ENCODE measurements around the gene CADPS. TPM values are rescaled to one million over a fixed set of nuclear protein-coding genes. Genes with fewer than 3 reads are reported as not detected.

Gene CADPS
- total RNA-seq, 1 experiment from 2014 or later, result not detected

DNA sequence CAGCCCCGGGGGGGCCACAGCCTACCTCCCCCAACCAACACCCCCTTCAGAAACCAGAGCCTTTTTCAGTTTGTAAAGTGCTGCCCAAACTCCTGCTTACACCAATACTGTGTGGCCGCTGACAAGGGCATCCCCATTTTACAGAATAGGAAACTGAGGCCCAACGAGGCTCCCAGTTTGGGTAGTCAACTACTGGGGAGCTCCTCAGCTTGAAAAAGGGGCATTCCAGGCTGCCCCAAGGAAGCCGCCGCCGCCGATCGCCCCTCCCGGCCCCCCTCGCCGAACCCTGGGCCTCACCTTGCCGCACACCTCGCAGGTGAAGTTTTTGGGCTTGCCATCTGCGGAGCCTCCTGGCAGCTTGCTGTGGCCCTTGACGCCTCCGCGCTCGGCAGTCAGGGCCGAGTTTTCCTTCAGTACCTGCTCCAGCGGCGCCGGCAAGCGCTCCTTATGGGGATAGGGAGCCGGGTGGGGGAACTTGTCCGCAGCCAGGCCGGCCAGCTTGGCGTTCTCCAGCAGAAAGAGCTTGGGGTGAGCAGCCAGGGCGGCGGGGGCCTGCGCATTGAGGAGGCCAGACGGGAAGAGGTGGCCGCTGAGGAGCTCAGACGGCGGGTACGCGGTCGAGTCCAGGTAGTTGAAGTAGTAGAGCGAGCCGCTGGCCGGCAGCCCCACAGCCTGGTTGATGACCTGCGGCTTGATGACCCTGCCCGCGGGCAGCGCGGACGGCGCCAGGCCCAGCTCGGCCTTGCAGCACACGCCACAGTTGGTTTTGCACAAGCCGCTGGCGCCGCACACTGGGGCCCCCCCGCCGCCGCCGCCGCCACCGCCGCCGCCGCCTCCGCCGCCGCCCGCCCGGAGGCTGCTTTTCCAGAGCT is 503.3 kb downstream of the CADPS start:
- no TSS peak for BruUV-seq (replicated peaks)
- H3K27ac ChIP-seq, result no peak overlapping the region
- no peaks in the 10 kb centered on the region for H3K9me2 ChIP-seq (ENCODE audit: insufficient read depth)
- ChIA-PET CTCF (no interaction called here), POLR2A (ENCODE audit: unreplicated experiment) (no interaction called here)
- intact Hi-C loops (cut with micrococcal nuclease; ENCODE audit: unreplicated experiment), result no loop called here
- no peaks in the 10 kb centered on the region for H3K4me1 ChIP-seq (replicated peaks; ENCODE audit: insufficient read depth)
- TF ChIP-seq, protein P1, sequence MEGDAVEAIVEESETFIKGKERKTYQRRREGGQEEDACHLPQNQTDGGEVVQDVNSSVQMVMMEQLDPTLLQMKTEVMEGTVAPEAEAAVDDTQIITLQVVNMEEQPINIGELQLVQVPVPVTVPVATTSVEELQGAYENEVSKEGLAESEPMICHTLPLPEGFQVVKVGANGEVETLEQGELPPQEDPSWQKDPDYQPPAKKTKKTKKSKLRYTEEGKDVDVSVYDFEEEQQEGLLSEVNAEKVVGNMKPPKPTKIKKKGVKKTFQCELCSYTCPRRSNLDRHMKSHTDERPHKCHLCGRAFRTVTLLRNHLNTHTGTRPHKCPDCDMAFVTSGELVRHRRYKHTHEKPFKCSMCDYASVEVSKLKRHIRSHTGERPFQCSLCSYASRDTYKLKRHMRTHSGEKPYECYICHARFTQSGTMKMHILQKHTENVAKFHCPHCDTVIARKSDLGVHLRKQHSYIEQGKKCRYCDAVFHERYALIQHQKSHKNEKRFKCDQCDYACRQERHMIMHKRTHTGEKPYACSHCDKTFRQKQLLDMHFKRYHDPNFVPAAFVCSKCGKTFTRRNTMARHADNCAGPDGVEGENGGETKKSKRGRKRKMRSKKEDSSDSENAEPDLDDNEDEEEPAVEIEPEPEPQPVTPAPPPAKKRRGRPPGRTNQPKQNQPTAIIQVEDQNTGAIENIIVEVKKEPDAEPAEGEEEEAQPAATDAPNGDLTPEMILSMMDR (conservative IDR thresholded peaks at IDR 0.05), result no peak
- TF ChIP-seq EZH2 (IDR thresholded peaks at IDR 0.05; ENCODE audit: low read depth), result no peak
- H3K36me3 ChIP-seq (ENCODE audit: low read depth), result no peaks in the 10 kb centered on the region
- H3K4me3 ChIP-seq, result no peak overlapping the region
- no peak overlapping the region for H2AFZ ChIP-seq
- no peak overlapping the region for H3K4me2 ChIP-seq
- H3K9me3 ChIP-seq (ENCODE audit: insufficient read depth, low read depth), result no peaks in the 10 kb centered on the region
- H3K27me3 ChIP-seq (ENCODE audit: insufficient read depth, low read depth), result peaks cover 14% of the 10 kb centered on the region; the same call in 1 of the 2 replicates
- H3K79me2 ChIP-seq (ENCODE audit: low read depth), result no peaks in the 10 kb centered on the region
- DNase-seq, result no peak
- no peaks in the 10 kb centered on the region for H3F3A ChIP-seq (ENCODE audit: insufficient read depth, low read depth)
- H4K20me1 ChIP-seq (ENCODE audit: insufficient read depth), result no peaks in the 10 kb centered on the region

DNA sequence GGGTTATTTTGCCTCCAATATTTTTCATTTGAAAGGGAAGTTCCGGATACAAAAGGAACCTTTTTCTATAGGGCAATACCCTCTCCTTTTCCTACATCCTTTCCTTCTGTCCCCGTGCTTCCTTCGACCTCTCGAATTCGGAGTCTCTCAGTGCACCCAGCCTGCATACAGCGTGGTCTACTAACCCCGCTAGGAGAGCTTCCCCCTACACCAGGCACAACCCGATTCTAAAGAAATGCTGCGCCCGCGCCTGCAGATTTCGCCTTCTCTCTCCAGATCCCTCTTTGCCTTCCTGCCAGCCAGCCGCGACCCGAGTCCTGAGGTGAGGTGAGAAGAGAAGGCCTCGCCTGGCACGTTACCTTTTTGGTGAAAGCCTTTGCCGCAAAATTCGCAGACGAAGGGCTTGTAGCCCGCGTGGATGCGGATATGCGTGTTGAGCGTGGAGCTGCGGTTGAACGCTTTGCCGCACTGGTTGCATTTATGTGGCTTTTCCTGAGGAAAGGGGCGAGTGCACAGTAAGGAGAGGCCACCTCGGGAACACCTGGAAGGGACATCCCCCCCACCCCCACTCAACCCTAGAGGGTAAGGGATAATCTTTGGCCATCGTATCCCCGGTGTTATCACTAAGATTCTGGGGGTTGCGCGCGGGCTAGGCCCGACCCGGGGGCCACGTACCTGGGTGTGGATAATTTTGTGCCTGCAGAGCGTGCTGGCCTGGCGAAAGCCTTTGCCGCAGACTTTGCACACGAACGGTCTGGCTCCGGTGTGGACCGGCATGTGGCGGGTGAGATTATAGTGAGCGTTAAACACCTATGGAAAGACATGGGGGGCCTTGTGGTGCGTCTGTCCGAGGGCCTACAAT is 504.1 kb downstream of the CADPS start:
- intact Hi-C loops (cut with micrococcal nuclease; ENCODE audit: unreplicated experiment), result no loop called here

More for the DNA sequence above, 504.1 kb downstream of the CADPS start:
- no peaks in the 10 kb centered on the region for H3K9me2 ChIP-seq (ENCODE audit: insufficient read depth)
- H3K9me3 ChIP-seq (ENCODE audit: insufficient read depth, low read depth), result no peaks in the 10 kb centered on the region
- BruUV-seq (replicated peaks), result no TSS peak
- DNase-seq, result no peak
- H2AFZ ChIP-seq, result no peak overlapping the region
- H3K4me3 ChIP-seq, result no peak overlapping the region
- H3K27me3 ChIP-seq (ENCODE audit: insufficient read depth, low read depth), result peaks cover 9% of the 10 kb centered on the region; the same call in 1 of the 2 replicates
- TF ChIP-seq, protein P1 (conservative IDR thresholded peaks at IDR 0.05), result no peak
- no peak for TF ChIP-seq EZH2 (IDR thresholded peaks at IDR 0.05; ENCODE audit: low read depth)
- CTCF ChIA-PET, result no interaction called here
- H3K79me2 ChIP-seq (ENCODE audit: low read depth), result no peaks in the 10 kb centered on the region
- no peaks in the 10 kb centered on the region for H4K20me1 ChIP-seq (ENCODE audit: insufficient read depth)
- POLR2A ChIA-PET (ENCODE audit: unreplicated experiment), result no interaction called here
- no peak overlapping the region for H3K4me2 ChIP-seq
- no peak overlapping the region for H3K27ac ChIP-seq
- no peaks in the 10 kb centered on the region for H3F3A ChIP-seq (ENCODE audit: insufficient read depth, low read depth)
- no peaks in the 10 kb centered on the region for H3K4me1 ChIP-seq (replicated peaks; ENCODE audit: insufficient read depth)
- no peaks in the 10 kb centered on the region for H3K36me3 ChIP-seq (ENCODE audit: low read depth)

Data from PC-9 (cell line).